ENCODE data around the gene ZBTB20. TPM values are rescaled to one million over a fixed set of nuclear protein-coding genes. Genes with fewer than 3 reads are reported as not detected.

Gene ZBTB20
- polyA plus RNA-seq, 1 donor from 2014 or later = 4.8 TPM

DNA sequence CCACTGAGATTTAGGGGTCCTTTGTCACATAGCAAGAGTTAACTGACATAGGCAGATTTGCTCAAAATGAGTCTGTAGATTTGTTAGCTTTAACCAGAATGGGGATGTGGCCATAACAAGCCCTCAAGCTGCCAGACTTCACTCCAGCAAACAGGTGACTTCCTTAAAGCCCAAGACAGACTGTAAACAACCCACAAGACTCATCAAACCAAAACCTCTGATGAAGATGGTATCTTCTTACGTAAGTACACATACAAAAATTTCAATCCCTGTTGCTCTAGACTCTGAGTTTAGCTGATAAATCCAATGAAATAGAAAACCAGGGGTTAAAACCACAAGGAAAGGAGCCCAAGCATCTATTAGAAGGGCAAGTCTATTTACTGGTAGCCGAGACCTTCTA lies 18.2 kb upstream of the ZBTB20 start:
- H4K20me1 ChIP-seq (ENCODE audit: insufficient read depth) = no peaks in the 10 kb centered on the region
- H3K79me2 ChIP-seq (replicated peaks; ENCODE audit: insufficient read depth, low read length) = no peaks in the 10 kb centered on the region
- TF ChIP-seq EZH2 (IDR thresholded peaks at IDR 0.05; ENCODE audit: borderline replicate concordance, insufficient read depth, low read length, poor library complexity, severe bottlenecking) (no peak), POLR2AphosphoS5 (IDR thresholded peaks at IDR 0.05) (no peak), EP300 (conservative IDR thresholded peaks at IDR 0.05; ENCODE audit: poor library complexity, severe bottlenecking) (no peak), MXI1 (conservative IDR thresholded peaks at IDR 0.05; ENCODE audit: poor library complexity, severe bottlenecking) (no peak), RAD21 (conservative IDR thresholded peaks at IDR 0.05) (no peak), TAF1 (IDR thresholded peaks at IDR 0.05; ENCODE audit: low read depth) (no peak), SMC3 (conservative IDR thresholded peaks at IDR 0.05; ENCODE audit: poor library complexity) (no peak), REST (IDR thresholded peaks at IDR 0.05; ENCODE audit: borderline replicate concordance) (no peak)
- TF ChIP-seq, protein P1, sequence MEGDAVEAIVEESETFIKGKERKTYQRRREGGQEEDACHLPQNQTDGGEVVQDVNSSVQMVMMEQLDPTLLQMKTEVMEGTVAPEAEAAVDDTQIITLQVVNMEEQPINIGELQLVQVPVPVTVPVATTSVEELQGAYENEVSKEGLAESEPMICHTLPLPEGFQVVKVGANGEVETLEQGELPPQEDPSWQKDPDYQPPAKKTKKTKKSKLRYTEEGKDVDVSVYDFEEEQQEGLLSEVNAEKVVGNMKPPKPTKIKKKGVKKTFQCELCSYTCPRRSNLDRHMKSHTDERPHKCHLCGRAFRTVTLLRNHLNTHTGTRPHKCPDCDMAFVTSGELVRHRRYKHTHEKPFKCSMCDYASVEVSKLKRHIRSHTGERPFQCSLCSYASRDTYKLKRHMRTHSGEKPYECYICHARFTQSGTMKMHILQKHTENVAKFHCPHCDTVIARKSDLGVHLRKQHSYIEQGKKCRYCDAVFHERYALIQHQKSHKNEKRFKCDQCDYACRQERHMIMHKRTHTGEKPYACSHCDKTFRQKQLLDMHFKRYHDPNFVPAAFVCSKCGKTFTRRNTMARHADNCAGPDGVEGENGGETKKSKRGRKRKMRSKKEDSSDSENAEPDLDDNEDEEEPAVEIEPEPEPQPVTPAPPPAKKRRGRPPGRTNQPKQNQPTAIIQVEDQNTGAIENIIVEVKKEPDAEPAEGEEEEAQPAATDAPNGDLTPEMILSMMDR (IDR thresholded peaks at IDR 0.05; ENCODE audit: poor library complexity, severe bottlenecking) = no peak
- no peak overlapping the region for H3K4me3 ChIP-seq (ENCODE audit: low read length)
- no peaks in the 10 kb centered on the region for H3K9me3 ChIP-seq (ENCODE audit: low read length)
- no peaks in the 10 kb centered on the region for H3K27me3 ChIP-seq (ENCODE audit: insufficient read depth, low read depth, low read length)
- no peaks in the 10 kb centered on the region for H3K36me3 ChIP-seq (ENCODE audit: insufficient read depth, low read length)
- no peak overlapping the region for H3K9ac ChIP-seq (ENCODE audit: low read length)
- H3K27ac ChIP-seq (ENCODE audit: low read length) = no peak overlapping the region
- H2AFZ ChIP-seq (ENCODE audit: low read depth, low read length) = no peak overlapping the region
- no peaks in the 10 kb centered on the region for H3F3A ChIP-seq (ENCODE audit: insufficient read depth, low read length, poor library complexity, severe bottlenecking)
- H3K9me2 ChIP-seq (ENCODE audit: insufficient read depth, low read length) = no peaks in the 10 kb centered on the region
- no peak overlapping the region for H3K4me2 ChIP-seq (ENCODE audit: low read length)

GRCh38 chr3:115164374-115165221 lies 17.5 kb upstream of the ZBTB20 start:
- no peak for TF ChIP-seq TAF1 (IDR thresholded peaks at IDR 0.05; ENCODE audit: low read depth)
- H3K27me3 ChIP-seq (ENCODE audit: insufficient read depth, low read depth, low read length) = no peaks in the 10 kb centered on the region
- H3K27ac ChIP-seq (ENCODE audit: low read length) = no peak overlapping the region

More at GRCh38 chr3:115164374-115165221, 17.5 kb upstream of the ZBTB20 start:
- Histone ChIP-seq H3F3A (ENCODE audit: insufficient read depth, low read length, poor library complexity, severe bottlenecking) (no peaks in the 10 kb centered on the region), H2AFZ (ENCODE audit: low read depth, low read length) (no peak overlapping the region), H3K9ac (ENCODE audit: low read length) (no peak overlapping the region), H3K9me2 (ENCODE audit: insufficient read depth, low read length) (no peaks in the 10 kb centered on the region), H3K79me2 (replicated peaks; ENCODE audit: insufficient read depth, low read length) (no peaks in the 10 kb centered on the region), H4K20me1 (ENCODE audit: insufficient read depth) (no peaks in the 10 kb centered on the region), H3K4me2 (ENCODE audit: low read length) (no peak overlapping the region), H3K4me3 (ENCODE audit: low read length) (no peak overlapping the region), H3K36me3 (ENCODE audit: insufficient read depth, low read length) (no peaks in the 10 kb centered on the region), H3K9me3 (ENCODE audit: low read length) (no peaks in the 10 kb centered on the region)

Data from neural cell (in vitro differentiated cells).